ENCODE data around the gene ITFG2.

The ITFG2 gene

GRCh38 chr12:2856051-2856450 is 43.6 kb downstream of the ITFG2 start:
- no peak for TF ChIP-seq CTCF (conservative IDR thresholded peaks at IDR 0.05; ENCODE audit: low read depth)
- no peak for DNase-seq (ENCODE audit: low spot score)
- H3K27ac ChIP-seq = no peak overlapping the region
- CTCF ChIA-PET = no interaction called here
- POLR2A ChIA-PET (ENCODE audit: low non-redundant PET) = no interaction called here

- CTCF ChIA-PET = no interaction called here
- POLR2A ChIA-PET (ENCODE audit: low non-redundant PET) = no interaction called here
- no peak within 1 kb of the TSS for H3K27ac ChIP-seq
- no peak for TF ChIP-seq CTCF (conservative IDR thresholded peaks at IDR 0.05; ENCODE audit: low read depth)
- DNase-seq (ENCODE audit: low spot score) = no peak
Measured at GRCh38 chr12:2857021-2857431, 44.6 kb downstream of the ITFG2 start, which contains the start of gene TEX52. Gene TEX52 (minus strand): TSS chr12:2857039. CDS start chr12:2857026, 13 bp downstream.

- ChIA-PET POLR2A (ENCODE audit: low non-redundant PET) (interaction anchor here (0.7 kb wide), 2 partner anchors 9 to 131 kb away, joined by 3 read pairs; no protein-coding TSS in a partner anchor), CTCF (no interaction called here)
- no peak for TF ChIP-seq CTCF (conservative IDR thresholded peaks at IDR 0.05; ENCODE audit: low read depth)
- H3K27ac ChIP-seq = no peak overlapping the region
- no peak for DNase-seq (ENCODE audit: low spot score)
Measured at GRCh38 chr12:2857576-2857975, 45.1 kb downstream of the ITFG2 start.

GRCh38 chr12:2858334-2858733 is 45.9 kb downstream of the ITFG2 start:
- no peak for TF ChIP-seq CTCF (conservative IDR thresholded peaks at IDR 0.05; ENCODE audit: low read depth)
- ChIA-PET POLR2A (ENCODE audit: low non-redundant PET) (interaction anchor here (0.7 kb wide), 2 partner anchors 9 to 130 kb away, joined by 3 read pairs; no protein-coding TSS in a partner anchor), CTCF (no interaction called here)

GRCh38 chr12:2858944-2859421 is 46.5 kb downstream of the ITFG2 start:
- H3K27ac ChIP-seq = no peak overlapping the region
- TF ChIP-seq CTCF (conservative IDR thresholded peaks at IDR 0.05; ENCODE audit: low read depth) = no peak
- ChIA-PET POLR2A (ENCODE audit: low non-redundant PET) (no interaction called here), CTCF (no interaction called here)
- no peak for DNase-seq (ENCODE audit: low spot score)

More at GRCh38 chr12:2858334-2858733, 45.9 kb downstream of the ITFG2 start:
- DNase-seq (ENCODE audit: low spot score) = no peak
- H3K27ac ChIP-seq = no peak overlapping the region; the same call in 1 of the 2 replicates

GRCh38 chr12:2860170-2860569 is 47.7 kb downstream of the ITFG2 start:
- H3K27ac ChIP-seq = no peak overlapping the region
- ChIA-PET POLR2A (ENCODE audit: low non-redundant PET) (no interaction called here), CTCF (interaction anchor here (0.6 kb wide), 1 partner anchor 1187 kb away, joined by 3 read pairs; no protein-coding TSS in a partner anchor)
- TF ChIP-seq CTCF (conservative IDR thresholded peaks at IDR 0.05; ENCODE audit: low read depth) = no peak
- no peak for DNase-seq (ENCODE audit: low spot score)
